Activated T-helper 17 cell treated with anti-CD3 and anti-CD28 coated beads, Interleukin-2, amount 50 U/mL, for 72 hours (primary cell): ENCODE results near the gene KLHL36. TPM values are rescaled to one million over a fixed set of nuclear protein-coding genes. Genes with fewer than 3 reads are reported as not detected.
"Not testable (repeated sequence)": the region's sequence is repeated elsewhere in the genome, so short reads cannot be mapped to it uniquely, and the experiment has no call there.

Source experiments
- ATAC-seq: fragments of 150-1000 bp; cut with Tn5 transposase; replicated peaks from 2 replicates; pipeline ENCODE4 v1.10.0; 2021; ENCODE audit warnings: mild to moderate bottlenecking, moderate library complexity
- H3K27ac Mint-ChIP-seq: one replicate; pipeline ENCODE4 v1.8.0; 2022; ENCODE audit warnings: mixed read lengths
- H3K27me3 Mint-ChIP-seq: one replicate; pipeline ENCODE4 v1.8.0; 2022; ENCODE audit warnings: mixed read lengths
- H3K36me3 Mint-ChIP-seq: one replicate; pipeline ENCODE4 v1.8.0; 2022; ENCODE audit warnings: low read depth, mild to moderate bottlenecking, mixed read lengths
- H3K4me1 Mint-ChIP-seq: one replicate; pipeline ENCODE4 v1.8.0; 2022; ENCODE audit warnings: mixed read lengths
- H3K4me3 Mint-ChIP-seq: one replicate; pipeline ENCODE4 v1.8.0; 2022; ENCODE audit warnings: mild to moderate bottlenecking, mixed read lengths
- H3K9me3 Mint-ChIP-seq: one replicate; pipeline ENCODE4 v1.8.0; 2022; ENCODE audit warnings: mixed read lengths
- total RNA-seq, 2 donors: library from RNA; stranded (reverse); gene quantifications; one replicate each; pipeline ENCODE4 v1.2.3, GENCODE V29; 2022

The KLHL36 gene
- total RNA-seq, 2 donors from 2014 or later: 52.3 to 65.5 TPM

DNA sequence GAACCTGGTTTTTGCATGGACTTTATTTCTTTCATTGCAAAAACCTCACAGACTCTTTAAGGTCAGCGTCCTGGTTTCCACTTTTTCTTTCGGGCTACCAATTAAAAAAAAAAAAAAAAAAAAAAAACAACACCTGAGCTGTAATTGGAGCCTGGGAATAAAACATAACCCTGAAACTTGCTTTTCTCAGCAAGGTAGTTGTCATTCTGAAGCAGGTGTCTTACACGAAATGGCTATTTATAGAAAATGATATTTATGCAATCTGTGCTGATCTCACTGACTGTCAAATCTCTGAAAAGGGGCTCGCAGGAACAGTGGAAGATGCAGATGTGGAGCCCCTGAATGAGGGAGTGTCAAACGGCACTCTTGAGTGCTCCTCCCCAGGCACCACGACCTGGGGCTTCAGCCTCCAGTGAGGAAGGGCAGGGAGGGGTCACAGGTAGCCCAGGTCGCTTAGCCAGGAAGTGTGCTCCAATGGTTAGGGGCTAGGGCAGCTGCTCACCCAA is 20.0 kb upstream of the KLHL36 start:
- Mint-ChIP-seq H3K27me3 (no peaks in the 10 kb centered on the region), H3K4me3 (no peak overlapping the region), H3K27ac (no peak overlapping the region), H3K4me1 (peaks cover 16% of the 10 kb centered on the region), H3K36me3 (peaks cover 6% of the 10 kb centered on the region), H3K9me3 (no peaks in the 10 kb centered on the region)
- ATAC-seq: no peak

- ATAC-seq: no peak
- Mint-ChIP-seq H3K4me1 (peaks cover 16% of the 10 kb centered on the region), H3K36me3 (peaks cover 6% of the 10 kb centered on the region)
Observed at GRCh38 chr16:84629580-84629979, 18.7 kb upstream of the KLHL36 start.

GRCh38 chr16:84630009-84630408 is 18.3 kb upstream of the KLHL36 start:
- Mint-ChIP-seq H3K9me3 (no peaks in the 10 kb centered on the region), H3K4me1 (peaks cover 16% of the 10 kb centered on the region), H3K27ac (no peak overlapping the region), H3K4me3 (no peak overlapping the region), H3K36me3 (peaks cover 6% of the 10 kb centered on the region), H3K27me3 (peaks cover 4% of the 10 kb centered on the region)
- no peak for ATAC-seq

More at GRCh38 chr16:84629580-84629979, 18.7 kb upstream of the KLHL36 start:
- Mint-ChIP-seq H3K27me3 (peaks cover 4% of the 10 kb centered on the region), H3K4me3 (no peak overlapping the region), H3K9me3 (no peaks in the 10 kb centered on the region), H3K27ac (no peak overlapping the region)

DNA sequence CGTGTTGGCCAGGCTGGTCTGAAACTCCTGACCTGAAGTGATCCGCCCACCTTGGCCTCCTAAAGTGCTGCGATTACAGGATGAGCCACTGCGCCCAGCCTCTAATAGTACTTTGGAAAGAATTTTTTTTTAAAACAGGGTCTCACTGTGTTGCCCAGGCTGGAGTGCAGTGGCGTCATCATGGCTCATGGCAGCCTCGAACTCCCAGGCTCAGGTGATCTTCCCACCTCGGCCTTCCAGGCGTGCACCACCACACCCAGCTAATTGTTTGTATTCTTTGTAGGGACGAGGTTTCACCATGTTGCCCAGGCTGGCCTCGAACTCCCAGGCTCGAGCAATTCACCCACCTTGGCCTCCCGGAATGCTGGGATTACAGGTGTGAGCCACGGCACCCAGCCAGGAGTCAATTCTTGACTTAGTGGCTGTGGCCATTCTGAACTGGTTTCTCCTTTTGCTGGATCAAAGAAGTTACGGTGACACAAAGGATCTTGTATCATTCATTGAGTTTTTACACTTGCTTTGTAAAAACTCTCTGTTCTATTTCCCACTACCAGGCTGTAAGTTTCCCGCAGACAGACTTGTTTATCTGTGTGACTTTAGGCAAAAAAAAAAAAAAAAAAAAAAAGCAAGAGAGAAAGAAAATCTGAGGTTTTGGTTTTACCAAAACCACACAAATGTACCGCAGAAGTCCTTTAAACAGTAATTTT is 17.7 kb upstream of the KLHL36 start:
- H3K27ac Mint-ChIP-seq: peak overlapping the region; percentile 75
- H3K36me3 Mint-ChIP-seq: peaks cover 6% of the 10 kb centered on the region
- H3K4me3 Mint-ChIP-seq: peak overlapping the region; percentile 46
- peak; percentile 87 for ATAC-seq
- H3K4me1 Mint-ChIP-seq: peaks cover 16% of the 10 kb centered on the region
- H3K9me3 Mint-ChIP-seq: no peaks in the 10 kb centered on the region
- peaks cover 4% of the 10 kb centered on the region for H3K27me3 Mint-ChIP-seq

- Mint-ChIP-seq H3K27me3 (peaks cover 4% of the 10 kb centered on the region), H3K27ac (peak overlapping the region; percentile 75), H3K4me1 (peaks cover 16% of the 10 kb centered on the region), H3K9me3 (no peaks in the 10 kb centered on the region), H3K36me3 (peaks cover 6% of the 10 kb centered on the region), H3K4me3 (peak overlapping the region; percentile 46)
- ATAC-seq: peak; percentile 77
Observed at GRCh38 chr16:84631153-84631466, 17.2 kb upstream of the KLHL36 start.

DNA sequence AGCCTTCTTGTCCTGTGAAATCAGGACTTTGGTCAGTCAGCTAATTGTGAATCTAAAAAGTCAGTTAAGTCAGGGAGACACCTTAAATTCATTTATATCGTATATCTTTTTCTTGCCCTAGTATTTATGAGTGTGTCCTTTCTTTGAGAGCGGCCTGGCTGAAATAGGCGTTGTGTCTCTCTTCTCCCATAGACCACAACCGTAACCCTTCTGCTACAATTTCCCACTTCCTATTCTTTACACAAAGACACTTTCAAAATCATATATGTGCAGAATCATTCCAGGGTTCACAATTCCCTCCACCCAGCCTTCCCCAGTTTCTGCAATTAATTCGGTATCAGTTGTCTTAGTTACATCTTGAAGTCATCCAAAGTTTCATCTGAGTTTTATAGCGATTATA is 16.4 kb upstream of the KLHL36 start:
- H3K4me3 Mint-ChIP-seq: no peak overlapping the region
- no peaks in the 10 kb centered on the region for H3K9me3 Mint-ChIP-seq
- peaks cover 16% of the 10 kb centered on the region for H3K4me1 Mint-ChIP-seq
- no peak overlapping the region for H3K27ac Mint-ChIP-seq
- peaks cover 4% of the 10 kb centered on the region for H3K27me3 Mint-ChIP-seq
- H3K36me3 Mint-ChIP-seq: peaks cover 6% of the 10 kb centered on the region
- no peak for ATAC-seq

DNA sequence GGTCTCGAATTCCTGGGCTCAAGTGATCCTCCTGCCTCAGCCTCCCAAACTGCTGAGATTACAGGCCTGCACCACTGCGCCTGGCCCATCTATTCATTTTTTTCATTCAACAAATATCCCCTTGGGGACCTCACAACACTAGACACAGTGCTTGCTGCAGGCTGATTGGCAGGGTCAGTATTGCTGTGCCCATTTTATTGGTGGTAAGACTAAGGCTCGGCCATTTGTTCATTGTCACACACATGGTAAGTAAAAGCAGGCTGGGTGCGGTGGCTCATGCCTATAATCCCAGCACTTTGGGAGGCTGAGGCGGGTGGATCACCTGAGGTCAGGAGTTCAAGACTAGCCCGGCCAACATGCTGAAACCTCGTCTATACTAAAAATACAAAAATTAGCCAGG is 15.4 kb upstream of the KLHL36 start:
- not testable (repeated sequence) for H3K9me3 Mint-ChIP-seq, H3K27ac Mint-ChIP-seq, H3K27me3 Mint-ChIP-seq, ATAC-seq, H3K4me3 Mint-ChIP-seq, H3K36me3 Mint-ChIP-seq
- H3K4me1 Mint-ChIP-seq: peaks cover 16% of the 10 kb centered on the region

DNA sequence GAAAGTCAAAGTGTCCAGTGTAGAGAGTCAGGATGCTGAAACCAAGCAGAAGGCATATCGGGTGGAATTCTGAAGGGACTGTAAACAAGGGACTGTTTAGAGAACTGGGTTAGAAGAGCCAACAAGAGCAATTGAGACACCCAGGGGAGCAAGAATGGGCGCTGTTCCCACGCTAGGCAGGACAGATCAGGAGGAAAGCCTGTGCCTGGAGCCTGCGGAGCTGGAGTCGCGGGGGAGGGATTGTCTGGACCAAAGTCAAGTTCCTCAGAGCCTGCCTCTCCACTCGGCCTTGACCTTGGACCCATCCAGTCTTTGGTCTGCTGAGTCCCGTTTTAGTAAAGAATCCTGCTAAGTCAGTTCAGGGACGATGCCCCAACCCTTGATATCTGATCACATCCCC is 14.7 kb upstream of the KLHL36 start:
- peaks cover 4% of the 10 kb centered on the region for H3K27me3 Mint-ChIP-seq
- H3K27ac Mint-ChIP-seq: no peak overlapping the region
- ATAC-seq: no peak
- H3K4me1 Mint-ChIP-seq: peaks cover 16% of the 10 kb centered on the region
- peaks cover 6% of the 10 kb centered on the region for H3K36me3 Mint-ChIP-seq
- H3K9me3 Mint-ChIP-seq: no peaks in the 10 kb centered on the region
- H3K4me3 Mint-ChIP-seq: no peak overlapping the region

DNA sequence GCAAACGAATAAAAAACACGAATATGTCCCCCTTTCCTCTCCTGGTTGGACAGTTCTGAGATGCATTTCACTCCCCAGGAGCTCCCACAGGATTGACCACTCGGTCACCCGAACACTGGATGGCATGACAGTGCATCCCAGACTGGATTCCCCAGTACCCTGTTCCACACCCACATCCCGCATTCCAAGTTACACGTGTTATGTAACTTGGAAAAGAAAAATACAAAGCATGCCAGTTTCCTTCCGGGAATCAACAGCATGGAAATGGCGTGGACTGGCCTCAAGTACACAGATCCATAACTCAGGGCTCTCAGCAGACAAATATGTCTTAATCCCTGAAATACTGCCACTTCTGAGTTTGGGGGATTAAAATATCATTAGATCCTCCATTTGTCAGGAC is 12.6 kb upstream of the KLHL36 start:
- Mint-ChIP-seq H3K27me3 (peaks cover 4% of the 10 kb centered on the region), H3K9me3 (no peaks in the 10 kb centered on the region), H3K27ac (no peak overlapping the region), H3K4me1 (peaks cover 15% of the 10 kb centered on the region), H3K36me3 (peaks cover 4% of the 10 kb centered on the region), H3K4me3 (no peak overlapping the region)
- no peak for ATAC-seq

DNA sequence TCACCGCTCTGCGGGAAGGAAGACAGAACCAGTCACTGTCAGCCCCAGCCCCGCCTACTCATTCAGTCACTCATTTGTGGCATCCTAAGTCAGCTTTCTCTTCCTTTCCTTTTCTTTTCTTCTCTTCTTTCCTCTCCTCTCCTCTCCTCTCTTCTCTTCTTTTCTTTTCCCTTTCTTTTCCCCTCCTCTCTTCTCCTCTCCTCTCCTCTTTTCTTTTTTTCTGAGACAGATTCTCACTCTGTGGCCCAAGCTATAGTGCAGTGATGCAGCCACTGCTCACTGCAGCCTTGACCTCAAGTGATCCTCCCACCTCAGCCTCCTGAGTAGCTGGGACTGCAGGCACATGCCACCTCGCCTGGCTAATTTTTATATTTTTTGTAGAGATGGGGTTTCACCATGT is 10.6 kb upstream of the KLHL36 start:
- Mint-ChIP-seq H3K27me3 (peaks cover 4% of the 10 kb centered on the region), H3K27ac (peak overlapping the region; percentile 71), H3K4me3 (no peak overlapping the region), H3K36me3 (no peaks in the 10 kb centered on the region), H3K9me3 (no peaks in the 10 kb centered on the region), H3K4me1 (peaks cover 7% of the 10 kb centered on the region)
- no peak for ATAC-seq

DNA sequence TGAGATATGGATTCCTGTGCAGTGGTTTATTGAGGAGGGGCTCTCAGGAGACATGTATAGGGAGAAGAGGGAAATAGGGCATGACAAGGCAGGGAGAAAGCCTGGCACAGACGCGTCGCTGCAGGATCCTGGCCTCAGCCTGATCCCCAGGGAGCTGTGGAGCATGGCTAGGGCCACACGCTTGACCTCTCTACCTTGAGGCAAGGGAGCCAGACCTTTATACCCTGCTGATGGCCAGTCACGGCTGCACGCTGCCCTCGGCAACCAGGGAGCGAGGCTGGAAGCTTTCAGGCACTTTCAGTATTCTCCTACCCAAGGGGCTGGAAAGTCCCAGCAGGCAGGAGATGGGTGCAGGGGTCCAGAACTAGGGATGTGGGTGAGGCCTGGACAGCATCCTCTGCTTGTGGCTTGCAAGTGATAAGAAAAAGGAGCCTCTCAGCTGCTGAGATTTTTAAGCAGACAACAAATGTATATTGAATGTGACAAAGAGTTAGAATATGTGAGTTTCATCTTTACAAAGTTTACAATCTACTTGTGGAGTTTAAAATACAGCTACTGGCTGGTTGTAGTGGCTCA is 10.0 kb upstream of the KLHL36 start:
- H3K27ac Mint-ChIP-seq: no peak overlapping the region
- peaks cover 4% of the 10 kb centered on the region for H3K27me3 Mint-ChIP-seq
- no peak overlapping the region for H3K4me3 Mint-ChIP-seq
- no peak for ATAC-seq
- no peaks in the 10 kb centered on the region for H3K9me3 Mint-ChIP-seq
- peaks cover 7% of the 10 kb centered on the region for H3K4me1 Mint-ChIP-seq
- H3K36me3 Mint-ChIP-seq: no peaks in the 10 kb centered on the region

- Mint-ChIP-seq H3K27me3 (no peaks in the 10 kb centered on the region), H3K36me3 (no peaks in the 10 kb centered on the region), H3K4me1 (peaks cover 7% of the 10 kb centered on the region), H3K4me3 (peak overlapping the region; percentile 6), H3K9me3 (no peaks in the 10 kb centered on the region), H3K27ac (peak overlapping the region; percentile 68)
- ATAC-seq: no peak
Observed at GRCh38 chr16:84640145-84640544, 8.2 kb upstream of the KLHL36 start.

DNA sequence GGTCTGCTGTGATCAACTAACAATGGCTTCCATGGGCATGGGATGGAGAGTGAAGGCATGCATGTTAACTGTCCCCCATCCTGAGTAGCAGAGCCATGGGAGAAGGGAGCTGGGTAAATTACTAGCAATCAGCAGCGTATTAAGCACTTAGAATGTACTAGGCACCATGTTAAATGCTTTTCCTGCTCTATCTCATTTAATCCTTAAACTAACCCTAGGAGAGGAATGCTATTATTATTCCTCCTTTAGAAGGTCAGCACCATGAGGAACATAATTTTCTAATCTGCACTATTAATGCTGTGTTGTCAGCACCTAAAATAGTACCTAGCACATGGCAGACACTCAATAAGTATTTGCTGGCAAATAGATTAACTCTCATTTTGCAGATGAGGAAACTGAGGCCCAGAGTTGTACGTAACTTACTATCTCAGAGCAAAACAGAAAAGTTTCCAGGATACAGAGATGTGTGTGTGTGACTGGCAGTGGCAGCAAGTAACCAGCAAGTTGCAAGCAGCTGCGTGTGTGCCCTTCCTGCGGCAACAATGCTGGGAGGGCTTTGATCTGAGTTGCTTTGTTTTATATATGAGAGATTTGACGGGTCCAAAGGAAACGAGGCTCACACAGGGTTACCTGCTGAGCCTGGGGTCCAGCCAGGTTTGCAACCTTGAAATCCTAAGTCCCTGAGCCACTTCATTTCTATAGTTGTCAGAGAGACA is 6.5 kb upstream of the KLHL36 start:
- Mint-ChIP-seq H3K9me3 (no peaks in the 10 kb centered on the region), H3K27ac (peak overlapping the region; percentile 79), H3K4me3 (peak overlapping the region; percentile 75), H3K27me3 (no peaks in the 10 kb centered on the region), H3K36me3 (no peaks in the 10 kb centered on the region), H3K4me1 (peaks cover 7% of the 10 kb centered on the region)
- ATAC-seq: no peak

DNA sequence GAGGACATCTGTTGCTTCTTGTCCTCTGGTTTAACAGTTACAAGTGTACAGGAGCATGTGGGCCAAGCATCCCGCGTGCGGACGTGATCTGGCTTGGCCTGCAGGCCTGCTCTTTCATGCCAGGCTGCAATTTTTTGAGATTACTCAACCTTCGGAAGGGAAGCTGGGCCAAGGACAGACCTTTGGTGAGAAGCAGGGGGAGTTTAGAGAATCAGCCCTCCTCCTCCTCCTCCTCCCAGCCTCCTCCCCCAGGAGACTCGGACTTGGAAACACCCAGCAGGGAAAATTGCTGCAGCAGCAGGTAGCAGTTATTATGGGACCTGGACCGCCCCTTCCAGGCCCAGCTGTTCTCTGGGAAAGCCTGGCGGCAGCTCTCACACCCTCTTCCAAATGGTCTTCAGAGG is 5.1 kb upstream of the KLHL36 start:
- ATAC-seq: no peak
- Mint-ChIP-seq H3K27me3 (no peaks in the 10 kb centered on the region), H3K9me3 (no peaks in the 10 kb centered on the region), H3K4me1 (peaks cover 11% of the 10 kb centered on the region), H3K36me3 (peaks cover 5% of the 10 kb centered on the region), H3K27ac (no peak overlapping the region), H3K4me3 (no peak overlapping the region)

DNA sequence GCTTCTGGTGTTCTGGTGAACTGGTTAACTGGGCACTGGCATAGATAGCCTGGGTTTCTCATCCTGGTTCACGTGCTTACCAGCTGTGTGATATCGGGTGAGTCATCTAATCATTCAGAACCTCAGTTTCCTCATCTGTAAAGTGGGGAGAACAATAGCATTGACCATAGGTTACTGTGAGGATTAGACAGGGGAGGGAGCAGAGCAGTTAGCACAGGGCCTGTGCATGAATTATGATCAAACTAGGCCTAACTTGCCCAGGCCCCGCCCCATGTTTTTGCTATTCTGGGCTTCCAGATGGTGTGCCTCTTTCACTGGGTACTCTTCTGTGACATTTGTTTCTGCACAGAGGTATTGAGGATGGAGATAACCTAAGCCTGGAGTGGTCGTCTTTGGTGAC is 4.6 kb upstream of the KLHL36 start:
- Mint-ChIP-seq H3K9me3 (no peaks in the 10 kb centered on the region), H3K27ac (no peak overlapping the region), H3K36me3 (peaks cover 5% of the 10 kb centered on the region), H3K4me3 (no peak overlapping the region), H3K27me3 (no peaks in the 10 kb centered on the region), H3K4me1 (peaks cover 11% of the 10 kb centered on the region)
- ATAC-seq: no peak
